ENCODE measurements around the gene ATP1B3.

GRCh38 chr3:141929341-141929995 is 53.0 kb downstream of the ATP1B3 start:
- no peak for TF ChIP-seq EP300 (IDR thresholded peaks at IDR 0.05)
- TF ChIP-seq CTCF (IDR thresholded peaks at IDR 0.05): no peak
